GM21619 (cell line): ENCODE measurements around the gene SPAG16.
"Not testable (repeated sequence)": the region's sequence is repeated elsewhere in the genome, so short reads cannot be mapped to it uniquely, and the experiment has no call there.

Experiments
- ATAC-seq: cut with Tn5 transposase; IDR thresholded peaks from one replicate; pipeline ENCODE4 v1.9.1; 2021; ENCODE audit not compliant: unreplicated experiment

SPAG16 gene

DNA sequence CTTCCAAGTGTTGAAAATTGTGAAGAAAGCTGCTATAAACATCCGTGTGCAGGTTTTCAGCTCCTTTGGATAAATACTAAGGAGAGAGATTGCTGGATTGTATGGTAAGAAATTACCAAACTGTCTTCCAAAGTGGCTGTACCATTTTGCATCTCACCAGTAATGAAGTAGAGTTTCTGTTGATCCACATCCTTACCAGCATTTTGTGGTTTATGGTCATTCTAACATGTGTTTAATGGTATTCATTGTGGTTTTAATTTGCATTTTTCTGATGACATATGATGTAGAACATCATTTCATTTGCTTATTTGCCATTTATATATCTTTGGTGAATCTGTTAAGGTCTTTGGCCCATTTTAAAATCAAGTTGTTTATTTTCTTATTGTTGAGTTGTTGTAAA is 260.7 kb downstream of the SPAG16 start:
- ATAC-seq: no peak

DNA sequence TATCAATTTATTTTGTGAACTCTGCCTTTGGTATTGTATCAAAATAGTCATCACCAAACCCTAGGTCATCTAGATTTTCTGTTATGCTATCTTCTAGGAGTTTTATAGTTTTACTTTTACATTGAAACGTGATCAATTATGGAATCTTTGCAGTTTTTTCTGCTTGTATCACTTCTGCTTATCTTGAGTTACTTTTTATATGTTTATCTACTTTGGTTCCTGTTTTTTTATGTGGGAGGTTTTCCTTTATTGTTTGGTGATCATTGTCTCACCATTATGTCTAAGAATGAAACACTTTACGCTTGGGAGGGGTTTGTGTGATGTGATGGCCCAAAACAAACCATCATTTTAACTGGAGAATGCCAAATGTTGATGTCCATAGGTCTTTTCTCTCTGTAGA is 261.2 kb downstream of the SPAG16 start:
- no peak for ATAC-seq

DNA sequence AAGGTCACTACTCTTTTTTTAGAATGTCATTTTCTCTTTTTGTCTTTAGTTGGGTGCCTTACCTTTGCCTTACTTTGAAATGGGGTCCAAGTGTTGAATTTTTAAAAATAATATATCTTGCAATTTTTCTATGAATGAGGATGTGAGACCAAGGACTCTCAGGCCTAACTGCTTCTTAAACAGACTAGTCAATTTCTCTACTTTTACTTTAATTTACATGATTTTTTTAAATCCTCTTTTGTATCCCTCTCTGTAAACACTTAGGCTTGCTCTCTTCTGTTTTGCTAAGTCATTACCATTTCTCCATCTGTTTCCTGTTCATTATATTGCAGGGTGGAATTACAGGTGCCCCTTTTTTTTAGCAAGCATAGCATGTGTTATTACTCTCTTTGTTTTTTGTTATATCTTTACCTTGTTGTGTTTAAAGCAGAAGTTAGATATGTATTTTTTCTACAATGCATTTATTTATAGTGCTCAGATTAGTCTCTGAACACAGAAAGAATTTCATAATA is 261.8 kb downstream of the SPAG16 start:
- no peak for ATAC-seq

DNA sequence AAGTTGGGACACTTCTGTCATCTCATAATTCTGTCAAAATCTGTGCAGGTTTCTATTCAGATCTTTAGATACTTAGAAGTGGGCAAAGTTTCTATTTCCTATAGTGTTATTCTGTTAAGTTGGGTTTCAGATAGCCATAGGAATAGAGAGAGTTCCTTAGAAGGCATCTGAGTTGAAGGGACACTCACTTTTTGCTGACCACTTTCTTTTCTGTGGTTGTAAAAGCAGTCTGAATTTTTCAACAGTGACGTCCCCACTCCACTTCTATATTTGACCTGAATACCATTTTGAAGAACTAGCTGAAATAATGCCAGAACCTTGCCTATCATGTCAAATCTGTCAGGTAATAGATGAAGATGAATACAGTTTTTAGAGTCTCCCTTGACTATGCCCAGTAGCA is 267.3 kb downstream of the SPAG16 start:
- ATAC-seq: no peak

DNA sequence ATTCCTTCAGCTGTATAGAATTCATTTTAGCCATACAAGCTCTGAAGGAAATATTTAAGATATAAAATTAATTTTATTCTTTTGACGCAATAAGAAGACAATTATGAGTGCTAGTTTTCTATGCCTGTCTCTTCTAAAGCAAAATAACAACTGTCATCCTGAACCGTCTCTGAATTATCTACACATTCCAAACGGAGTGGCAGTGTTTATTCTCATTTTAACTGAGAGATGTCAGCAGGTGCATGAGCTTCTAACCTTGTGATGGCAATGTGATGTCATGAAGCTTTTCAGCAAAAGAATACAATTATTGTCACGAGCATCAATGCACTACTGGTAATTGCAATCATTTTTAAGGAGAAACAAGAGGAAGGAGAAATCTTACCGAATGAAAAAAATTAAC is 274.8 kb downstream of the SPAG16 start:
- ATAC-seq: no peak

DNA sequence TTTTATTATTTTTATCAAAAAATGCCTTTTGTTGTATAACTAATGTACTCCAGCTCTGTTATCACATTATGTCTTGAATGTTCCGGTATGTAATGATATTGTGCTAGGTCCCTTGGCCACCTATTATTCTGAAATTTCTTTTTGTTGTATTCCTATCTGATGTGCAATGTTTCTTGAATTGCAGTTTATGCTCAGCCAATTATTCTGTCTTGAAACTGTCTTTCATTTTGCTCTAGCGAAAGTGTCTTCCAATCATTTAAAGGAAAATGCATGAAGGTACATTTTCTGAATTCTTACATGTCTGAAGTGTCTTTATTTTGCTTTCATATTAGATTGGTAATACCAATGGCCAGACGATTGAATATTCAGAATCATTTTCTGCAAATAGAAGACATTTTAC is 277.5 kb downstream of the SPAG16 start:
- ATAC-seq: no peak

DNA sequence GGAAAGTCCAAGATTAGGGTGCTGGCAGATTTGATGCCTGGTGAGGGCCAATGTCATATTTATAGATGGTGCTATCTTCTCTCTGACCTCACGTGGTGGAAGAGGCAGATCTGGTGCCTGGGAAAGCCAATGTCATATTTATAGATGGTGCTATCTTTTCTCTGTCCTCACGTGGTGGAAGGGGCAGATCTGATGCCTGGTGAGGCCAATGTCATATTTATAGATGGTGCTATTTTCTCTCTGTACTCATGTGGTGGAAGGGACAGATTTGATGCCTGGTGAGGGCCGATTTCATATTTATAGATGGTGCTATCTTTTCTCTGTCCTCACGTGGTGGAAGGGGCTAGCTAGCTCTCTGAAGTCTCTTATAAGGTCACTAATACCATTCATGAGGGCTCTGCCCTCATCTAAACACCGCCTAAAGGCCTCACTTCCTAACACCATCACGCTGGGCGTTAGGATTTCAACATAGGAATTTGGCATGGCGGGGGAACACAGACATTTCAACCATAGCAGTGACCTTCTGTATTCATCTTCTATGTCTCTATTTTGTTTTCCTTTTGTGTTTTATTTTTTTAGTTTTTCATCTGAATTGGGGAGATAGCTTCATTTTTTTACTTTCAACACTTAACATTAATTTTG is 278.4 kb downstream of the SPAG16 start:
- no peak for ATAC-seq

DNA sequence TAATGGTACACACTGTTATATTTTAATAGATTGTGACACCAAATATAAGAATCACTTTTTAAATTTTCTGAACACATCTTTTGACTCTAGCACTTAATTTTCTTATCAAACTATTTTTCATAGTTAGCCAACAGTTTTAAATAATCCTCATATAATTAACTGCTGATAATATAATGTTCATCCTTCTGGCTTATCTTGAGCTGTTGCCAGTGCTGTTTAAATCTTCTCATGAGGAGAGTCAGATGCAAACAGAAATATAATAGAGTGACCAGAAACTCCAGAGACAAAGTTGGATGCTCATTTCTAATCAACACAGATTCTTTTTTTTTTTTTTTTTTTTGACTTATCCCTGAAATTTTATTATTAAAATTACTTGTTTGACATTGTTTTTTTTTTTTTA is 282.6 kb downstream of the SPAG16 start:
- no peak for ATAC-seq

DNA sequence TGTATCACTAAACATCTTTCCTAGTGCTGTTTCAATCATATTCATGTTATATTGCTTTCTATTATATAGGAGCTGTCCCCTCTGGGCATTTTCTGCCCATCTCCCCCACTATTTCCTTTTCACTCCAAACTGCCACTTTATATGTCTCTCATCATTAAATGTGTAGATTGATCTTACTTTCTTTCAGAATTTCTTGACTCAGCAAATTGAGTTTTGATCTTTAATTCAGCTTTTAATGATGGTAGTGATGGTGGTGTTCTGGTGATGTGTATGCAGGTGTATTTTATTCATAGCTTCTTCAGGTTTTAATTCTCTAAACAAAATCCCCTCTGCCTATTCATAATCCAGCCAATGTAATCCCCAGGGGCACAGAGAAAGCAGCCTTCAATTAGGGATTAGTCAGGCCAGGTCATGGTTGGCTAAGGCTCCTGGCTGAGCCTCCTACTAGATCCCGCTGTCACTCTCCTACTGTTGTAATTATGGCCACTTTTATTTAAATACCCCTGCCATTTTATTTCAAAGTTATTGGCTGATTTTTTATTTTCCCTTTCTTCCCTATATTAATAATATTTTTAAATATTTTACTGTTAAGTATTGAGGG is 325.4 kb downstream of the SPAG16 start:
- ATAC-seq: no peak

DNA sequence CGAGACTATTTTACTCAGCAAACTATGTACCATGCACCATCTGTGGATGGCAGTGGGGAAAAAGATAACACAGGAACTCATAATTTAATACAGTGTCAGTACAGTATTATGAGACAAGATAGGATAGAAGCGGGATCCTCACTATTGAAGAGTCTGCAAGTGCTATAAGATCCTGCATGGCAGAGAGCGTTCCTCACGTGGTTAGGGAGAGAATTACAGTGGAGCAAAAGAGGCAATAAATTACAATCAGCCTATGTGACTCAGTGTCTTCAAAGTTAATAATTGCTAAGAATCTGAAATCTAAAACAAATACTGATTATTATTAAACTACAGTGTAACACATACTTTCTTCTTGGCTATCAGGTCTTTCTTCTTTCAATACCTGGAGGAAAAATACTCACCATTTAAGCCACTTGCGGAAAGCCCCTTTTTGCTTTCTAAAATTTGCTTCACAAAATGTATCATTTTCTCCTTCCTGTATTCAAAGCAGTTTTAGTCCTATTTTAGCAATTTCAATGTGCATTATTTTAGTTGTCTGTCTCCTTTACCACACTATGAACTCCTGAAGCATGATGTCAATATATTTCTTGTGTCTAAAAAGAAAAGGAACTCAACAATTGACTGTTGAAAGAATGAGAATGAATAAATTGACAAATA is 342.9 kb downstream of the SPAG16 start:
- ATAC-seq: peak; percentile 59

DNA sequence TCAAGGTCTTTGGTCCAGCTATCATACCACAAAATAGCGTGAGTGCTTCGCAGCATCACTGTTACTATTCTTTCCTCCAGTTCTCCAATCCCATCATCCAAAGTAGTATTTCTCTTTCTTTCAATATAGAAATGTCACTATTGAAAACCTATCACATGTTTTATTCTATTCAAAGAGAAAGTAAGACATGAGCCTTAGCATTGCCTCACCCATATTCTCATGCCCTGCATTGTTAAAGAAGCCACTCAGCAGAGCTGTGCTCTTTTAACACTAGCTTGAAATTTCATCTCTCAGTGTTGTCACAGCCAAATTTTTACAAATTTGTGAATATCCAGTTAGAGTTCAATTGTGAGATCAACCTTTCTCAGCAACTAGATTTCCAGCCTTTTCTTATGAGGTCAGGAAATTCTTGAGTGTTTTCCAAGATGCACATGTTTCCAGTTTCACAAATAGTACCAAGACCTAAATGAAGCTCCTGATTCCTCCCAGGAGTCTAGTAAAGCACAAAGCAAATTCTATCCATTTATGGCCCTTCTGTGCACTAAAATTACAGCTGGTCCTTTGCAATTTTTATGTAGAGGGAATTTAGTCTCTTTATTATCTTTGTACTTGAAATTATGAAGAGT is 343.7 kb downstream of the SPAG16 start:
- ATAC-seq: no peak

DNA sequence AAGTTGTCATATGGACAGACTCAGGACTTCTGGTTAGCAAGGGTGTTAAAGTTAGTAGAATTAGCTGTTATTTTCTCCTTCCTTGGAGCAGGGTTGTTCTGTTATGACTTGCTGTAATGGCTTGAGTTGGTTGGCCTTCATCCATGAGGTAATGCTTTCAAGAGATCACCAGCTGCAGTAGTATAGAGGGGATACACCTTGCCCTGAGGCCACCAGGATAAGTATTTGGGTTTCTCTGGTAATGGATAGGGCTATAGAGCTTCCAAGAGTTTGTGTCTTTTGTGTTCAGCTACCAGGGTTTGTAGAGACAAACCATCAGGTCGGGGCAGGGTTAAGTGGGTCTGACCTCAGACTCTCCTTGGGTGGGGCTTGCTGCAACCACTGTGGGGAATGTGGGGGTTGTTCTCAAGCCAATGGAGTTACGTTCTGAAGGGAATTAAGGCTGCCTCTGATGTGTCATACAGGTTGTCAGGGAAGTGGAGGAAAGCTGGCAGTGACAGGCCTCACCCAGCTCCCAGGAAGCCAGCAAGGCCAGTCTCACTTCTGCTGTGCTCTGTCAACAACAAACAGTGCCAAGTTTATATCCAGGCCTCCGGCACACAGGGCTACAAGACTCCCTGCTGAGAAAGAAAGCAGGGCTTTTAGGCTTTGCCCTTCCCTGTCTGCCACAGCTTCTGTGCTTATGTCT is 356.6 kb downstream of the SPAG16 start:
- ATAC-seq: no peak

DNA sequence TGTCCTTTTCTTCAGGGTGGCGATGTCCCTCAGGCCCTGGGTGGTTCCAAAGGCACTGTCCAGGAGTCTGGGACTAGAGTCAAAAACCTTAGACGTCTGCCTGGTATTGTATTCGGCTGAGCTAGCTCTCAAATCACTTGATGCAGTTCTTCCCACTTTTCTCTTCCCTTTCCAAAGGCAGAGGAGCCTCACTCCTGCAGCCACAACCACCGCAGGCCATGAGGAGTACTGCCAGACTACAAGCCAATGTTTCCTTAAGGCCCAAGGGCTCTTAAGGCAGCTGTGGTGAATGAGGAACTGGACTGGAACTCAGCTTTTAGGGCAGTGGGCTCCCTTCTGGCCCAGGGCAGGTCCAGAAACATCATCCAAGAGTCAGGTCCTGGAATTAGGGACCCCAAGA is 360.7 kb downstream of the SPAG16 start:
- ATAC-seq: no peak

DNA sequence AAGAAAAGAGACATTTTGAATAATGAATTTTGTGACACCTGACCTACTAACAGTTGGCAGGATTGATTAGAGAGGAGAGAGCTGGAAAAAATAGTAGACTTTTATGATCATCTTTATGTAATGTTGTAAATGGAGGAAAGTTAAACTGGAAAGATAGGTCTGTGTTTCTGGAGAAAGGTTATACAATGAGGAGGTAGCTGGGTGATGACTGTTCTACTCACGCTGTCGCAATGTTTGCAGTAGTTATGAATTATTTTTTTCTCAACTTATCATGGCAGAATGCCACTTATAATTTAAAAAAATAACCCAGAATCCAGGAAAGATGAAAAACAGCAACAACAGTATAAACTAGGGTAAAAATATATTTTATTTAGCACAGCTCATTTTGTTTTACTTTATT is 364.9 kb downstream of the SPAG16 start:
- no peak for ATAC-seq

DNA sequence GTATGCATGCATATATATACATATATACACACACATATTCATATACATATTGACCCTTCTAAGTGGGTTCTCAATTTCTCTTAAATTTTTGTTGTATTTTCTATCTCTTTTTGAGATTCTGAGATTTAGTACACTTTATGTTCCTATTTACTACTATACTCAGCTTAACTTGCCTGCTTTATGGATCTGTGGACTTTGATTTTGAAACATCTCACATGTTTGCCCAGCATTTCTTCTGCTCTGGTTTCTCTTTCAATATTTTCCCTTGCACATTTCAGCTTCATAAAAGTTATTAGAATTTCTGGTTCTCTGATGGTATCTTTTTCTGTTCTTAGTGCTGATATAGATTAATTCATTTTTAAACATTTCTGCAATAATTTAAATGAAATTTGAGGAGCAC is 380.6 kb downstream of the SPAG16 start:
- no peak for ATAC-seq

DNA sequence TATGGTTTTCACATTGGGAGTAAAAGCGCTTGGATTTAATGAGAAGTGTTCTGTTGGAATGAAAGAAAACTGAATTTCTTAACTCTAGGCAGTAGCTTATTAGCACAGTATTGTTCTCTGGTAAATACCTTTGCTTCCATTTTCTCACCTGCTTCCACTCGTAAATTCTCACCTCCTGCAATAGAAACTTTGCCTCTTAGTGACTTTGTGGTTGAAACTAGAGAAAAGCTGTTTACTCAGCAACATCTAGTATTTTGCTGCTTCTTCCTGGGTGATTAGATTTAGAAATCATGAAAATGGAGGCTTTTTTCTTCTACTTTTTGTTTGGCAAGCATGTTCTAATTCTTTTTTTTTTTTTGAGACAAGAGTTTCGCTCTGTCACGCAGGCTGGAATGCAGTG is 385.4 kb downstream of the SPAG16 start:
- no peak for ATAC-seq

DNA sequence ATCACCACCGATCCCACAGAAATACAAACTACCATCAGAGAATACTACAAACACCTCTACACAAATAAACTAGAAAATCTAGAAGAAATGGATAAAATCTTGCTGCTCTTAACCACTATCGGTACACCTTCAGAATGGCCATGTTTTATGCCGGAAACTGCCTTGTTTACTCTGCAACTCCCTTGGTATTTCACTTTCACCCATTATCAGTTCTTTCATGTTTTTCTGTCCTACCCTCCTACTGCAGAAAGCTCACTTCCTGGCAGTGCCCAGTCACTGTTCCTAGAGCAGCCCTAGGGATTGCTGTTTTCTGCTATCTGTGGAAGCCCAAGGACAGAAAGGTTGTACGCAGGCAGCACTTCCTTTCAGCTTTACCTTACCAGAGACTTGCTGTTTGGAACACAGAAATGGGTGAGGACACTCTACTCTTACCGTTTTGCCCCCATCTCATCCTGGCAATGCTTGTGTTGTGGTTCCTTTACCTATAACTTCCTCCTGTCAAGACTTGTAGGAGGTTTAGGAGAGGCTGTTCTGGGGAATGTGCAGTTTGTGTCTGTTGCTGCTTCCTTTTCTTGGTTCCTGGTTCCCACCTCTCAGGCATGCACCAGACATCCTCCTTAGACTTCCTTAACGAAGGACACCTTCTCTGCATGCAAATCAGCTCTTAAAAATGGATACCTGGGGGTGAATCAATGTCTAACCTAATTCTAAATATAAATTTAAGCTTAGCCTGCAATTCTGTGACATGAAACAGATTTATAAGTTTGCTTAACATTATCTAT is 394.4 kb downstream of the SPAG16 start:
- no peak for ATAC-seq

DNA sequence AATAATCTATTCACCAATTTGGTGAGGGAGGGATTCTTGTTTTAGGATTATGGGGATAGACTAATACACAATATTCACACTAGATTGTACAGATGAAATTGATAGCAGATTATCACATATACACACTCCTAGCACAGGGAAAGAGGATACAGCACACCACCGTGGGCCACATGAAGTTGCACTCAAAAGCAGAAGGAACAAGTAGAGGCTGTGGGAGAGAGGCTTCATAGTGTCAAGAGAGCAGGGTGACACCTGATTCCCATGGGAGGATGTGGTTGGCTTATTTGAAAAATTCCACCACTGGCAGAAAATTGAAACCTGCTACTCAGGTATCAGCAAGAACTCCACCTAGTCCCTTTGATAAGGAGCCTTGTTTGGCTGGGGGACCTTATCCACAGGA is 395.6 kb downstream of the SPAG16 start:
- ATAC-seq: no peak

DNA sequence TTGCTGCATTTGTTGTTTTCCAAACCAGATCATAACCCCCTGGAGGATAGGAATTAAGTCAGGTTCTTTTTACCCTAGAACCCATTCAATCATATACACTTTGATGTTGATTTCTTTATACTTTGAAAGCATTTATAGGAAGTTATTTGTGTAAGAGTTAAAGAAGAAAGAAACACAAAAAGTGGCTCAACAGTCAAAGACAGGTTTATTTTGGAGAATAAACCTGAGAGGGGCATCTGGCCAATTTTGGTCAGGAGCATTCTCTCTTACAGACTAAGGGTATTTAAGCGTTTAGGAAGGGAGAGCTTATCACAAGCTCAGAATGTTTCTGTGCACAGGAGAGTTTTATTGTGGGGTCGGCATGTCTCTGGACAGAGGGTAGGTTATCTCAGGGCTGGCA is 398.0 kb downstream of the SPAG16 start:
- no peak for ATAC-seq

DNA sequence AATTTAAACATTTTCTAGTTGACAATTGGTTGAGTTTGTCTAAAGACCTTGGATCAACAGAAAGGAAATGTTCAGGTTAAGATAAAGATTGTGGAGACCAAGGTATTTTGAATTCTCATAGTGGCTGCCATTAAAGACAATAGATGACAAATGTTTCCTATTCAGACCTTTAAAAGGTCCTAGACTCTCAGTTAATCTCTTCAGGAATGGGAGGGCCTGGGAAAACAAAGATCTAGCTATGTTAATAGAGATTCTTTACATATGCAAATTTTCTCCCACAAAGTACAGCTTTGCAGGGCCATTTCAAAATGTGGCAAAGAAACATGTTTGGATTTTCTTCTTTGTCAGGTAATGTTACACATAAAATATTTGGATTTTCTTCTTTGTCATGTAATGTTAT is 403.9 kb downstream of the SPAG16 start:
- ATAC-seq: no peak

DNA sequence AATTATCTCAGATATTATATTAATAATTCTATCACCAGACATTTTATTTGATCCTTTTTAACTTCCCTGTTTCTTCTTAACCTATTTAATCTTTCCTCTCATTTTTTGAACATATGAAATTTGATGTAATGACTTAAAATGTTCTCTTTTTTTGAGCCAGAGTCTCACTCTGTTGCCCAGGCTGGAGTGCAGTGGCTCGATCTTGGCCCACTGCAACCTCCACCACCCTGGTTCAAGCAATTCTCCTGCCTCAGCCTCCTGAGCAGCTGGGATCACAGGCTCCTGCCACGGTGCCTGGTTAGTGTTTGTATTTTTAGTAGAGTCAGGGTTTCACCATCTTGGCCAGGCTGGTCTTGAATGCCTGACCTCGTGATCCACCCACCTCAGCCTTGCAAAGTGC is 404.6 kb downstream of the SPAG16 start:
- not testable (repeated sequence) for ATAC-seq
